ENCODE results near the gene IL1RN. TPM values are rescaled to one million over a fixed set of nuclear protein-coding genes. Genes with fewer than 3 reads are reported as not detected.

Gene IL1RN
- total and polyA plus RNA-seq, 2 of the 8 experiments (the other 6 are each of a cell fraction or from before 2014, with no cell fraction given) = not detected

- Histone ChIP-seq H3K27ac (ENCODE audit: low read depth, low read length) (no peak overlapping the region), H4K5ac (ENCODE audit: insufficient read length, low read depth, low read length) (no peak overlapping the region), H3K79me2 (ENCODE audit: control insufficient read depth in 1 of 2, insufficient read depth in 2 of 2, low read length in 2 of 2) (no peaks in the 10 kb centered on the region), H2BK15ac (ENCODE audit: low read length) (no peak overlapping the region), H3K4me2 (ENCODE audit: insufficient read depth in 1 of 2, low read depth in 2 of 2, low read length in 2 of 2) (no peak overlapping the region), H2BK12ac (ENCODE audit: low read depth, low read length) (no peak overlapping the region), H2BK20ac (ENCODE audit: low read length) (no peak overlapping the region), H3K18ac (ENCODE audit: extremely low read depth, low read length) (no peak overlapping the region), H2AK5ac (ENCODE audit: low read depth, low read length) (no peak overlapping the region), H3K9me3 (ENCODE audit: insufficient read depth in 2 of 2, low read depth in 1 of 2, low read length in 1 of 2) (no peaks in the 10 kb centered on the region), H4K91ac (replicated peaks; ENCODE audit: insufficient read length, low read length) (no peak overlapping the region), H2BK5ac (ENCODE audit: low read depth, low read length) (no peak overlapping the region), H3K79me1 (ENCODE audit: low read depth, low read length) (no peaks in the 10 kb centered on the region), H3K56ac (replicated peaks; ENCODE audit: insufficient read length, low read depth, low read length) (no peak overlapping the region), H3K27me3 (replicated peaks in 1 of 4; ENCODE audit: control insufficient read depth in 3 of 4, extremely low read depth in 1 of 4, insufficient read depth in 3 of 4, low read length in 3 of 4) (no peaks in the 10 kb centered on the region), H3K36me3 (ENCODE audit: control insufficient read depth in 2 of 4, insufficient read depth in 4 of 4, low read length in 3 of 4) (no peaks in the 10 kb centered on the region), H3K9ac (replicated peaks in 1 of 4; ENCODE audit: extremely low read depth in 1 of 4, low read depth in 3 of 4, low read length in 3 of 4) (no peak overlapping the region), H2AFZ (ENCODE audit: low read length) (no peak overlapping the region), H3K23me2 (ENCODE audit: low read depth, low read length) (no peaks in the 10 kb centered on the region), H3K14ac (ENCODE audit: insufficient read length) (no peak overlapping the region), H3K4me1 (replicated peaks in 1 of 4; ENCODE audit: control insufficient read depth in 3 of 4, insufficient read depth in 4 of 4, low read length in 3 of 4) (no peaks in the 10 kb centered on the region), H2BK120ac (replicated peaks; ENCODE audit: low read depth, low read length) (no peak overlapping the region), H3K23ac (ENCODE audit: insufficient read length) (no peak overlapping the region), H4K20me1 (replicated peaks in 1 of 2; ENCODE audit: control insufficient read depth in 1 of 2, insufficient read depth in 2 of 2, low read length in 2 of 2) (no peaks in the 10 kb centered on the region), H3K4me3 (ENCODE audit: extremely low read depth in 1 of 4, insufficient read depth in 2 of 4, low read depth in 3 of 4, low read length in 4 of 4) (no peak overlapping the region), H3K4ac (replicated peaks; ENCODE audit: insufficient read length, low read depth, low read length) (no peak overlapping the region), H4K8ac (ENCODE audit: extremely low read depth, insufficient read depth, low read length) (no peak overlapping the region; the same call in 1 of the 2 replicates)
- ChIA-PET POLR2A (ENCODE audit: partially characterized antibody) (interaction anchor here (0.6 kb wide), 1 partner anchor 121 kb away, joined by 4 read pairs; no protein-coding TSS in a partner anchor), CTCF (ENCODE audit: partially characterized antibody) (interaction anchor here (0.7 to 12.3 kb wide), 4 partner anchors 61 to 261 kb away, joined by 4 to 253 read pairs (median 8); no protein-coding TSS in a partner anchor)
- FAIRE-seq = no peak
- DNase-seq (ENCODE audit: low read depth in 1 of 2, low spot score in 2 of 2) = no peak
- 88% methylated on average over 17 of the region's 17 CpGs; no CpG with 5 or more reads in 1 of the 2 experiments for WGBS, 2 experiments (ENCODE audit: extremely low coverage in 1 of 2, insufficient coverage in 1 of 2, insufficient read length in 1 of 2, insufficient replicate concordance in 2 of 2, low coverage in 1 of 2, low lambda C conversion rate in 2 of 2, missing lambda C conversion rate in 1 of 2)
- TF ChIP-seq SIRT6 (IDR thresholded peaks at IDR 0.05; ENCODE audit: low read length) = no peak
- TF ChIP-seq CHD2 (IDR thresholded peaks at IDR 0.05; ENCODE audit: low read length) = no peak
- TF ChIP-seq TEAD4 (IDR thresholded peaks at IDR 0.05; ENCODE audit: low read depth, low read length) = no peak
- no peak for TF ChIP-seq RFX5 (IDR thresholded peaks at IDR 0.05; ENCODE audit: borderline replicate concordance, low read depth, low read length)
- no peak for TF ChIP-seq CBX5 (IDR thresholded peaks at IDR 0.05; ENCODE audit: low read depth, low read length)
- no peak for TF ChIP-seq TBP (IDR thresholded peaks at IDR 0.05; ENCODE audit: low read depth, low read length)
- TF ChIP-seq EP300 (IDR thresholded peaks at IDR 0.05; ENCODE audit: borderline replicate concordance in 1 of 2, low read depth in 2 of 2, low read length in 2 of 2) = no peak
- no peak for TF ChIP-seq ZNF274 (IDR thresholded peaks at IDR 0.05; ENCODE audit: borderline replicate concordance, extremely low read depth, low read length)
- TF ChIP-seq SRF (IDR thresholded peaks at IDR 0.05; ENCODE audit: low read depth, low read length) = no peak
Observed at GRCh38 chr2:113132414-113133021, 5.1 kb downstream of the IL1RN start.

Data from H1 (cell line).